Activated T-cell treated with anti-CD3 and anti-CD28 coated beads for 4 hours (primary cell): ENCODE results near the gene FMNL1.

Experiments
- DNase-seq: peaks from one replicate; pipeline ENCODE4 v3.0.0-alpha.2; 2020

Gene FMNL1

DNA sequence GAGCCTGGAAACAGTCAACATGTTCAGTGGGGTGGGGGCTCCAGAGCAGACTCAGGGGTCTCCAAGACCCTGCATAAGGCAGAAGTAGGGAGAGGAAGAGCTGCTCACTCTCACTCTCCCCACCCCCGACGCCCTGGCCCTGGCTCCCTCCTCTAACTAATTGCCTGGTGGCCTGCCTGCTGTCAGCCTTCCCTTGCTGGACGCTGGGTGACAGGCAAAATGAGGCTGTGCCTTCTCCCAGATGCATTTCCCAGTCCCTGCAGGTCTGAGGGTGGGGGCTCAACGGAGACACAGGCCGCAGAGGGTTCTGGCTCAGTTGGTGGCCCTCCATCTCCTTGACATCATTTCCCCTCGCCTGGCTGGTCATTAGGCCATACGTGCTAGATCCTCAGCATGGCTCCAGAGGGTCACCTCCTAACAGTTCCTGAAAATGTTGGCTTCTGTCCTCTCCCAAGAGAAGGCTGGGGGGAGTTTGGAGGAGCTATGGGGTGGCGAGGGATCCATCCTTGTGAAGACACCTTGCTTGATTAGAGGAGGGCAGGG, 1.4 kb downstream of the FMNL1 start:
- no peak for DNase-seq

DNA sequence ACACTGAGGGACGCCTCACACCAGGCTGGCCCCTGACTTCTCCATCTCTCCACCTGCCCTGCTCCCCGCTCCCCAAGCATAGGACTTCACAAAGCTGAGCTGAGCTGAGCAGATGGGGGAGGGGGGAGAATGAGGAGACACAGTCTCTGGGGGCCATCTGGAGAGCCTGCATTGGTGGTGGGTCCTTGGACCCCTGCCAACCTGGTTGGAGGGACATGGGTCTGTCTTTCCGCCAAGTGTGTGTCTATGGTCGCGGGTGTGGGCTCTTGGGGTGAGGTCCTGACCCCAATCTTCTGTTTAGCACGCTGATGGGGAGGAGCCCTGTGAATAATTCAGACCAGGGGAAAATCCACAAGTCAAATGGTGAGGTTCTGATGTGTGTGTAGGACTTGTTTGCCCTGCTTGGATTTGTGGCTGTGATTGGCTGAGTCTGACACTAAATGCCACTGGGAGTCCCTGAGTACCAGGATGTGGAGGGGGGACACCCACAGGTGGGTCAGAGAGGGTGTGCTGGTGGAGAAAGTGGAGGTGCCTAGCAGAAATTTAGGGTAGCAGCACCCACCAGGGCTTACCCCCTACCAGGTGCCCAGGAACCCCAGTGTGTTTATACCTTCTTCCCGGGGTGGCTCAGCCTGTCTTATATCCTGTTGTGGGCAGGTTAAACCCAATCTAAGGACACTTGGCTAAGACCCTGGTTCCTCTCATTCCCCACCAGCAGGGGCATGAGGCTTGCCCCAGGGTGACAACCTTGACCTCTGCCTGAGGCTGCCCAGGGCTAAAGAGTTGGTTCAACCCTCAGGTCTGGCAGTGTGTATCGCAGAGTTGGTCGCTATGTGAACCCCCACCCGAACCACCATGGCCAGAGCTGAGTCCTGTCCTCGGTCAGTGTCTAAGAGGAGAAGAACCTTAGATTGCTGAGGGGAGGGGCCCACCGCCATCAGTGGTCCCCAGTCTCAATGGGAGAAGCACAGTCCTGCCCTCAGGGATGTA, 2.1 kb downstream of the FMNL1 start:
- no peak for DNase-seq

DNA sequence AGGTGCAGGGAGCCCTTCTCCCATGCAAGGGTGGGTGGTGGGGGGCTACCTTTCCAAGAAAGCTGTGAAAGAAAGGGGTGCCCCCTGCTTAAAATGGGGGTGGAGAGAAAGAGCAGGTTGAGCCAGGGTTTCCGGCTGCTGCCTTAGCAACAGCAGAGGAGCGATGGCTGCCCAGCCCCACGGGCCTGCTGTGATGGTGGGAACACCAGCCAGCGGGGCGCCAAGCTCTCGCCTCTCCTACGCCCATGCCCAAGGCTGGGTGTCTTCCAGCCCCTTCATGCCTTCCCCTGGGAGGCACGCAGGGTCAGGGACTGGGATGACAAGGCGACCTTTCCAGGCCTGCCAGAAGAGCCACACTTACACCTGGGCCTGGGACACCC, 3.0 kb downstream of the FMNL1 start:
- no peak for DNase-seq

DNA sequence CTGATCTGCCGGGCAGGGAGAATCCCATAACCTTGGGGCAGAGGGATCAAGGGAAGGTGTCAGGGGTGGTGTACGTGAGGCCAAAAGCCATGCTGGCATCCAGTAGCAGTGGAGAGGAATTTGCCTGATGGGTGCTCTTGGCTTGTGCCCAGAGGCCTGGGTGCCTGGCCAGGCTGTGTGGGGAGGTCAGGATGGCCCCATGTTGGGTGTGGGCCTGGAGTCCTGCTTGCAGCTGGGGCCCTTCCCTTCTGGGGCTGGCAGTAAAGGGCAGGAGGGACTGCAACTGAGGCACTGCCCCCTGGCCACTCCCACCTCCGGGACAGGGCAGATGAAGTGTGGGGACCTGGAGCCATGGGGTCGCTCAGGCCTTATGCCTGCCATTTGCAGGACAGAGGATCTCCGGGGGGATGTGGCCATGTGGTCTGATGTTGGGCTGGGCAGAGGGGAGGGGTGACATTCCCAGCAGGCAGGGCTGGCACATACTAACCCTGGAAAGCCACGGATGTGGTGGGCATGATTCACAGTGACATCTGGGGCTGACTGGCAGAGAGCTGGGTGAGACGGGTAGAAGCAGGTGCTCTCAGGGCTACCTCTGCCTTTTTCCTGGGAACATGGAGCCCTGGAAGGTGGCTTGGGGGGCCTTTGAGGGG, 3.5 kb downstream of the FMNL1 start:
- DNase-seq = no peak

DNA sequence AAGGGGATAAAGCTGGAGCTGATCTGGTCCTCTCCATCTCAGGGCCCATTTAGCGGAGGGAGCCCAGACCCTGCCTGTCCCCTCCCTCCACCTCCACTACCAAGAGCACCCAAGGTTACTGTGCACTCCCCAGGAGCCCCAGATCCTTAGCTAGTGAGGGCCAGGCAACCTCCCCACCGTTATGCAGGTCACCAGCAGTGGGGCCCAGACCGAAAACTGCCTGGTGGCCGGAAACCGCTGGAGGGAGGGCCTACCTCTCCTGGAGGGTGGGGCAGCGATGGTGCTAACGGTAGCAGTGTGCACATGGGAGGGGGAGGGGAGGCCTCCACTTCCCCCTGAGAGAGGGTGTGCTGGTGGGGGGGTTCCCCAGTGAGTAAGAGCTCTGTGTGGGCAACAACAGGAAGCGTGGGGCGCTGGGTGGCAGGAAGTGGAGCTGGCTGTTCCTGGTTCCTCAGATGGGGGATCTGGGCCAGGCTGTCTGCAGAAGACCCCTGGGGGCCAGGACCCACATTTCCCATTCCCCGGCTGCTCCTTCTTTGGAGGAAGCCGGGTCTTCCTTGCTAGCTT, 4.4 kb downstream of the FMNL1 start:
- peak; percentile 93 for DNase-seq

DNA sequence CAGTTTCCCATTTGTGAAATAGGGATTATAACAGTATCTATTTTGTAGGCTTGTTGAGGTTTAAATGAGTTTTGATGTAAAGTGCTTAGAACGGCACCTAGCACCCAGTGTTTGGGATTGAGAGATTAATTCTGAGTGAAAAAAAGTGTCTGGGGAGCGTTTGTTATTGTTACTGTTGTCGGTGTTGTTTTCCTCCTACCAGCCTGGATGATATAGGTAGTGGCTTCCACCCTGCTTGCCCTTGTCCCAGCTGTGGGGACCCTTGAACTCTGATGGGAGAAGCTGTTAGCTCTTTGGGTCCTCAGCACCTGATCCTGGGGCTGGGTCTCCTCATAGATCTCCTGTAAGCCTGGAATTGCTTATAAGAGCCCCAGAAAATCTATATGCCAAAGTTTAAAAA, 4.9 kb downstream of the FMNL1 start:
- DNase-seq = no peak

DNA sequence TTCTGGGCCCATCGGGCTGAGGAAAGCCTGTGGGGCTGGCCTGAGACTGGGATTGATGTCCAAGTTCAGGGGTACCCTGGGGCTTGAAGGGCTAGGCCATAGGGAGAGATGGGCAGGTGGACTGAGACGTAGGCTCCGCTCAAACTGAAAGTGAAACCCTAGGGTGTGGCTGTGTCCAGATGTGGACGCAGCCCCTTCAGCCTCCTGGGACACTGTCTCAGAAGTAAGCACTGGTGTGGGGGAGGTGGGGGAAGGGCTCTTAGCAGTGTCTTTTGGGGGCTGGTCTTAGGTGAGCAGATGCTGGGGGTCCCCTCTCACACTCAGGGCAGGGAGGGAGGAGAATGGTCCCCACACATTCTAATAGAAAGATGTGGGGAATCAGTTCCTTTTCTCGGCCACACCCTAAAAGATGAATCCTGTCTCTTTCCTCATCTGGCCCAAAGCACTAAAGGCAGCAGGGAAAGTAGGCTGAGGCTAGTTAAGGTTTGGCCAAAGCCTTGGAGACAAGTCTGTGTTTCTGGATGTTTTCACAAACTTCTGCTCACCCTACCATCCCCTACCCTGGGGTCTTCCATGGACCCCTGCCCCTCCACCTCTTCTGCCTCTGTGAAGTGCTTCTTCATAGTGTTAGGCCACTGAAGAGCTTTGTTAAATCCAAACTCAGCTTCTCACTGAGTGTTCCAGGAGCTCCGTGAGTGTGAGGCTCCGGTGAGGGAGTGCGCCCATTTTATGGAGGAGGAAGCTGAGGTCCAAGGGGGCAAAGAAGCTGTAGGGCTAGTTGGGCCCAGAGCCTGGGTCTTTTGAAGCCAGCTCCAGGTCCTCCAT, 5.6 kb downstream of the FMNL1 start:
- DNase-seq = no peak

DNA sequence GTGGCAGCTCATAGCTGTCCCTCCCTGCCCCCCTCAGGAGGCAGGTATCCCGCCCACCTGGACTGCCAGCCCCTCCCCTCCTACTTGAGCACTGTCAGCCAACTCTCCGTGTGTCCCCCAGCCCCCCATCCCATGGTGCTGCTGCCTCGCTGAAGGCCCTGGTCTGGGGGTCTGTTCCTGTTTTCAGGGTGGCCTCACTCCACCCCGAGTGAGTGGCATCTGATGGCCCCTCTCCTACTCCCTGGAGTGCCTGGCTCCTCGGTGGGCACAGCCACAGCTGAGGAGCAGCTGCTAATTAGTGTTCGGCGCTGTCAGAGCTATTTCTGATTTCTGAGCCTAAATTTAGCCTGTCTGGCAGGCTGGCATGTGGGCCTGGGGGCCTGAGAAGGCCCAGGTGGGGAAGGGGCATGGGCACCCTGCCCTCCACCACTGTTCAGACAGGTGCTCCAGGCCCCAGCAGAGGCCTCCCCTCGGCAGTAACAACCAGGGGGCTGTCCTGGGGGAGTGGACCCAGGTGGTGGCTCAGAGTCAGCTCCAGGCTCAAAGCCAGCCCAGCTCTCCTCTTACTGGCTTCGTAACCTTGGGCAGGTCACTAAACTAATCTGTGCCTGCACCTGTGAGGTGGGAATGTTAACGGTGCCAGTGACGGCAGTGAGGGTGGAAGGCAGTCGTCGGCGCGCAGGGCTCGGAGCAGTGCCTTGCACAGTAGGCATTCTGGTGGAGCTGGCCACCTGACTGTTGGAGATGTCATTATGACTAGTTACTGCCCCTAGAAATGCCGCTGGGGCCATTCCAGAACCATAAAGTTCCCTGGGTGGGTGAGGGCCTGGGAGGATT, 6.5 kb downstream of the FMNL1 start:
- no peak for DNase-seq

- peak; percentile 66 for DNase-seq
Measured at GRCh38 chr17:45228763-45229539, 7.3 kb downstream of the FMNL1 start.

DNA sequence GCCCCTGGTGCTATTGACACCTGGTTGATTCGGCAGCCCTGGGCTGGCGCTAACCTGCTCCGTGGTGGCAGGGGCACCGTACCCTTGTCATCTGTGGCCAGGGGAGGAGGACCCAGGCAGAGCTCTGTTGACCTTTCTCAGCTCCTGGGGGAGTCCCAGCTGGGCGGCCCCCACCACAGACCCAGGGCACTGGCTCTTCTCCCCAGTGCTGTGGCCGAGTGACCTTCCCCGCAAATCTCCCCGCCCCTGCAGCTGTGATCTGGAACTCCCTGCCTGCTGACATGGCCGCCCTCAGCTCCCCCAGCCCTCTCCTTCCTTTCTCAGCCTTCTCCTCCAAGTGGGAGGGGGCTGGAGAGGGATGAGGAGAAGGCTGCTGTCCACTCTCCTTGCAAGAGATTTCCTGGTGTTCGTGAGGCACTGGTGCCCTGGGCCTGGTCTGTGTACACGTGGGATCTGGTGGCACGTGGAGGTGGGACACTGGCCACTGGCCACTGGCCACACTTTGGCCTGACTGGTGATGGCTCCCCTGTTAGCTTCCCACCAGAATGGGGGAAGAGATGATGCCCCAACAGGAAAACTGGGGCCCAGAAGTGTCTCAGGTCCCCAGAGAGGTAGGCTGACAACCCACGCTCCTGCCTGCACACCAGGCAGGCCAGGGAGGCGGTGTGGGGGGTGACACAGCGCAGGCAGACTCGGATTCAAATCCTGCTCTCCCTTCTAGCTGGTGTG, 8.2 kb downstream of the FMNL1 start:
- no peak for DNase-seq

GRCh38 chr17:45230410-45230786, 8.7 kb downstream of the FMNL1 start:
- no peak for DNase-seq

GRCh38 chr17:45230787-45231480, 9.2 kb downstream of the FMNL1 start:
- no peak for DNase-seq

- no peak for DNase-seq
Measured at GRCh38 chr17:45231481-45232116, 9.9 kb downstream of the FMNL1 start.

DNA sequence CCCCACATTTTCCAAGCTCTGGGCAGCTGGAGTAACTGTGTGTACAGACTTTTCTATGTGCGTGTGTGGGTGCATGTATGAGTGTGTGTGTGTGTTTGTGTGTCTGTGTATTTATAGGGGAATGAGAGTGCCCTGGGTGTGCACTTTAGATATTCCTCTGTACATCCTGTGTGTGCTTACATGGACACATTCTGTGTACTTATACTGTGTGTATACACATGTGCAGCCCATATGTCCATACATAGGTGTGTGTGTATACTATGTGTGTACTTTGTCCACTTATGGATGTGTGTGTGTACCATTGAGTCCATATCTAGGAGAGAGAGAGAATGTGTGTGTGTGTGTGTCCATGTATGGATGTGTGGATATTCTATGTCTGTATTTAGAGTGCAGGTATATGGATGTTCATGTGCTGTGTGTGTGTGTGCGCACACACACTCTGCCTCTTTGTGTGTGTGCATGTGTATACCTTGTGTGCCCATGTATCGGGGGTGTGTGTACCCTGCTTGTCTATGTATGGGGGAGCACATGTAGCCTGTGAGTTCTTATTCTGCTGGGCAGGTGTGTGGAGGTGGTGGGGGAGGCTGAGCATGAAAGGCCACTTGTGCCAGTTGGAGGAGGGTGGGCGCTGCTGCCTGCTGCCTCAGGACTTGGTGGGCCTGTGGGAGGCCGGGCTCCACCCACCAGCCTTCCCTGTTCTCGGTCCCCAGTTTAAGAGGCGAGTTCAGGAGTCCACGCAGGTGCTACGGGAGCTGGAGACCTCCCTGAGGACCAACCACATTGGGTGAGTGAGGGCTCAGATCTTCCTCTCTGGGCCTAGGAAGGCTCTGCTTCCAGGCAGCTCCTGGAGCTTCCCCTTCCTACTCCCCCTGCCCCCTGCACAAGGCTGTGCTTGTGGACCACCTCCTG, 11.1 kb downstream of the FMNL1 start:
- no peak for DNase-seq

- no peak for DNase-seq
Measured at GRCh38 chr17:45233423-45233924, 11.8 kb downstream of the FMNL1 start.

DNA sequence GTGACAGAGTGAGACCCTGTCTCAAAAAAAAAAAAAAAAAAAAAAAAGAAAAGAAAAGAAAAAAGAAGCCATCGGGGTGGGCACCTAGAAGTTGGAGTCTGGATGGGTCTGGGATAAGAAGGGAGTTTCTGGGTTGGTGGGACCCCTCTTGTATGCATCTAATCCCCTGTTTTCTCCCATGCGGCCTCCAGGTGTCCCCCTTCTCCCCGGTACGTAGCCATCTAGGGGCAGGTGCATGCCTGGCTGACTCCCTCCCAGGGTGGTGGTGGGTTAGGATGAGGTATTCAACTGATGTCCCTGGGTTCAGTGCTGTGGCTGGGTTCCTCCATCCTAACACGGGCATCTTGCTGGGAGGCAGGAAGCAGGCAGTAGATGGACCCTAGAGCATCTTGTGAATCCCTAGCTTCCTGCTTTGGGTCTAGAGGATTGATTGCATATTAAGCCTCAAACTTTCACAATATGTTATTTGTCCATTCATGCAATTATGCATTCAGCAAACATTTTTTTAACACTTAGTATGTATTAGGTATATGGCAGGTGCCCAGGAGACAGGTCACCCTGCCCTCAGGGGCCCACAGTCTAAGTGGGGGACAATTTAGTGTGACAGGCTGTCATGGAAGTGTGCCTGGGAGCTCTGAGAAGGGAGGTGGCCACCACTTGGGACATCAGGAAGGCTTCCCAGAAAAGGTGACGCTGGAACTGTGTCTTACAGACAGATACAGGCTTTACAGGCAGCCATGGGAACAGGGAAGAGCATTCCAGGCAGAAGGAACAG, 13.1 kb downstream of the FMNL1 start:
- no peak for DNase-seq
